HG02610 (cell line): ENCODE measurements around the gene SAT2.
"Not testable (repeated sequence)": the region's sequence is repeated elsewhere in the genome, so short reads cannot be mapped to it uniquely, and the experiment has no call there.

Experiments
- ATAC-seq: cut with Tn5 transposase; IDR thresholded peaks from one replicate; pipeline ENCODE4 v1.9.1; 2021; ENCODE audit warnings: mild to moderate bottlenecking, moderate library complexity; ENCODE audit not compliant: unreplicated experiment

Gene SAT2

GRCh38 chr17:7634384-7634783 is 6.8 kb upstream of the SAT2 start:
- ATAC-seq, result no peak

DNA sequence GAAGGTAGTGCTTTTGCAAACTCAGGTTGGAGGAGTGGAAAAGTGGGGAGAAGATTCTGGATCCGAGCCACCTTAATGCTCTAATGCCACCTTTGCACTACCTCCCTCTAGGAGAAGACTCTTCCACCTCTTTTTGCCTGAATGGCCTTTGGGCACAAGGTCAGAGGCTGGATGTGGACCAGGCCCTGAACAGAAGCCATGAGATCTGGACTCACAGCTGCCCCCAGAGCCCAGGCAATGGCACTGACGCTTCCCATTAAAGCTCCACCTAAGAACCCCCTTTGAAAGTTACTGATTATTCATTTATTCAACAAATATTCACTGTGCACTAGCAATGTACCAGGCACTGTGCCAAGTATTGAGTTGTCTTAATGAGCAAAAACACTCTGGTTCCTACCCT is 5.5 kb upstream of the SAT2 start:
- ATAC-seq, result no peak

- ATAC-seq, result no peak
Measured at GRCh38 chr17:7632492-7632894, 4.9 kb upstream of the SAT2 start.

- ATAC-seq, result no peak
Measured at GRCh38 chr17:7631398-7632380, 4.1 kb upstream of the SAT2 start.

GRCh38 chr17:7629939-7630571 is 2.4 kb upstream of the SAT2 start, which contains the start of gene SHBG:
Gene SHBG (plus strand): TSS chr17:7630135. CDS start chr17:7630173, 38 bp downstream.
- no peak for ATAC-seq

DNA sequence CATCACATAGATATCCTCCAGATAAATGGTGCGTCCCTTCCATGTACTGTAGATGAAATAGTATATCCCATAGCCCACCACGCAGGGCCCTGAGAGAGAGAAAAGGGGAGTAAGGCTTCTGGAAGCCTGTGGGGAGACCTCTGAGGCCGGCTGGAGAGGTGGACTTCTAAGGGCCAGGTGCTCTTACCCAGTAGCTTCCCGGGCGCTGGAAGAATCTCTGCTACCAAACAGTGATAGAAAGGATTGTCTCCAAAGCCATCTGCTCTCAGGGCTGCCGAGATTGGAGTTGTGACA is 718 bp downstream of the SAT2 start:
- no peak for ATAC-seq

- no peak for ATAC-seq
Measured at GRCh38 chr17:7626307-7626706, 1.3 kb downstream of the SAT2 start.

GRCh38 chr17:7625749-7626148 is 1.9 kb downstream of the SAT2 start:
- not testable (repeated sequence) for ATAC-seq

DNA sequence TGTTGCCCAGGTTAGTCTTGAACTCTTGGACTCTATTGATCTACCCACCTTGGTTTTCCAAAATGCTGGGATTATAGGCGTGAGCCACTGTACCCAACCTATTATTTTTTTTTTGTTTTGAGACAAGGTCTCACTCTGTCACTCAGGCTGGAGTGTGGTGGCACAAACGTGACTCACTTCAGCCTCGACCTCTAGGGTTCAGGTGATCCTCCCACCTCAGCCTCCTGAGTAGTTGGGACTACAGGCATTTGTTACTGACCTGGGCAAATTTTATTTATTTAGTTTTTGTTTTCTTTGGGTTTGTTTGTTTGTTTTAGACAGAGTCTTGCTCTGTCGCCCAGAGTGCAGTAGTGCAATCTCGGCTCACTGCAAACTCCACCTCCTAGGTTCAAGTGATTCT is 4.0 kb downstream of the SAT2 start:
- ATAC-seq, result no peak

GRCh38 chr17:7620835-7621234 is 6.8 kb downstream of the SAT2 start:
- no peak for ATAC-seq

- ATAC-seq, result no peak
Measured at GRCh38 chr17:7618608-7619007, 9.0 kb downstream of the SAT2 start.

GRCh38 chr17:7615265-7615747 is 12.3 kb downstream of the SAT2 start:
- no peak for ATAC-seq

DNA sequence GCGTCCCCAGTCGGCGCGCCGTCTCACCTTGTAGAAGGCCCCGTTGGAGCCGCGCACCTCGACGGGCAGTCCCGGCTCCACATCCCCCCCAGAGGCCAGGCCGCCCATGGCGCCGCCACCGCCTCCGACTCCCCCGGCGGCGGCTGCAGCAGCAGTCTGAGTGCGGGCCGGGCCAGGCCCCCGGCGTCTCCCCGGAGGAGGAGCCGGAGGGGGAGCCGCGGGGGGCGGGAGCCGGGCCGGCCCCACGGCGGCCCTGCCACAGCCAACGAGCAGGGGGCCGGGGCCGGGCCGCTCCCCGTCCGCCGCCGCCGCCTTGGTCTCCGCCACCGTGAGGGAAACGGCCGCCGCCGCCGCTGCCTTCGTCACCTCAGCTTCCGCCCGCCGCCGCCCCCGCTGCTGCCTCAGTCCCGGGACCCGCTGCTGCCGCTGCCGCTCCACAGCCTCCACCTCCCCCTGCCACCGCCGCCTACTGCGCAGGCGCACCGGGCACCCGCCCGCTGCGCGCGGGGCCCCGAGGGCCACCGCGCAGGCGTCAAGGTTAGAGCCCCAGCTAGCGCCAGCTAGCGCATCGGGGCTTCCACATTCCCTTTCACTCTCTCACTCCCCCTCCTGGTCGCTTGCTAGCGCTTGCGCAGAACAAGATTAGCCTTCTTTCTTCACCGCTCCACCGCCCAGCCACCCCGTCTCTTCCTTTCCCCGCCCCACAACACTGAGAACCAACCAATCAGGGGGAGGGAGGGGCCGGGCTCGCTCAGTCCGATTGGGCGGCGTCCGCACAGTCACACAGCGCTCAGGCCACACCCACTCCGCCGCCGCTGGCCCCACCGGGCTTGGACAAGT is 13.0 kb downstream of the SAT2 start, which contains the start of gene FXR2:
Gene FXR2 (minus strand): TSS at position 473 of the 840 bp plus-strand sequence. CDS start 365 bp downstream, at position 108.
- ATAC-seq, result peak; percentile 88

DNA sequence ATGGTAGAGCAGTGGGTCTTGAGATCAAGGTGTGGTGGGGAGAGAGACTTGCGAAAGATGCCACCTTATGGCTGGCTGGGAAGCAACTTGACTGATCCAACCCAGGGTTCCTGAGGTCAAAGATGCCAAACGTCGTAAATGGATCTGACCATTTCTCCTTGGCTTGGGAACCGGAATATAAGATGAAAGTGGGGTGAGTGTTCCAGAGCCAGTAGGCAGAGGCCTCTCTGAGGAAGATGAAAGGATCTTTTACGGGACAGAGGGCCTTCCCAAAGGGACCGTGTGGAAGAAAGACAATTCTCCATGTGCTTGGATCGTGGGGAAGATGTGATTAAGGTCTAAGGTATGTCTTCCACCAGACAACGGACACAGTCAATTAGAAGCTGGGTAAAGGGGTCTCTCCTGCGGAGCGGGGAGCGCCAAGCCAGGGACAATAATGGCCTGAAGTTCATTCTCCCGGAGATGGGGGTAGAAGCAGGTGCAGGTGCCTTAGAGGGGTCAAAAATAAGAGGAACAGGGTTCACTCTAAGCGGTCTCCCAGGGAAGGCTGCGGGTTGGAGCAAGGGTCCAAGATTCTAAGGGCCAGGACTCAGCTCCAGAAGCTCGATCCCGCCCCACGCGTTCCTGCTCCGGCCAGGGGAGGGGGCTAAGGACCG is 13.7 kb downstream of the SAT2 start:
- ATAC-seq, result no peak

GRCh38 chr17:7612294-7612640 is 15.4 kb downstream of the SAT2 start:
- ATAC-seq, result no peak

DNA sequence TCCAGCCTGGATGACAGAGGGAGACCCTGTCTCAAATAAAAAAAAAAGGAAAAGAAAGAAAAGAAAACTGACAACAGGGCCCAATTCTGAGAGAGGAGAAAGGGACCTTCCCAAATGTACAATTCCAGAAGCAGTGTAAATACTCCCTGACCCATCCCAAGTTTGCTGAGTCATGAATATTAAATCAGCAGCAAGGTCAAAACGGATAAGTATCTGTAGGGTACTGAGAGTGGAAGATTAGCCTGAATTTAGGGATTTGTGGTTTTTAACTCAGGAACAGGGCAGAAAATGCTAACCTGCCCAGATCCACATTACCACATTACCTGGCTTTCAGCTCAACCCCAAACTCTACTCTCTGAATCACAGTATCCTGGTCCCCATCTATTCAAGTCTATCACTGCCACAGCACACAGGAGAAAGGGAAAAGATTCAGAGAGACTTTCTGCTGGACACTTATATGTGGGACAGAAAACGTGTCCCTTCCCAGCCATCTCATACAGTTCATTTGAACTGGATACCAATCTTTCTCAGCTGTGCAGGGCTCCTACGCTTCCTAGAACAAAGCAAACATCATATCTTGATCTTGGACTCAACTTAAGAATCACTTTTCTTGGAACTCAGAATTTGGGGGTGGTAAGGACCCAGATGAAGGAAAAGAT is 15.9 kb downstream of the SAT2 start:
- no peak for ATAC-seq

- no peak for ATAC-seq
Measured at GRCh38 chr17:7610641-7611040, 17.0 kb downstream of the SAT2 start.

- ATAC-seq, result no peak
Measured at GRCh38 chr17:7606280-7606679, 21.3 kb downstream of the SAT2 start.

- not testable (repeated sequence) for ATAC-seq
Measured at GRCh38 chr17:7597561-7597960, 30.1 kb downstream of the SAT2 start.

- ATAC-seq, result no peak
Measured at GRCh38 chr17:7593296-7593695, 34.3 kb downstream of the SAT2 start.
